Measurements from ENCODE around the gene SUGCT.

The SUGCT gene

GRCh38 chr7:40888499-40888898 lies 753.7 kb downstream of the SUGCT start:
- H3K4me3 ChIP-seq (ENCODE audit: low read depth, low read length): no peak overlapping the region
- H3K9me3 ChIP-seq (ENCODE audit: control insufficient read depth, insufficient read depth, low read length): peaks cover 2% of the 10 kb centered on the region; the same call in 1 of the 2 replicates
- H3K27ac ChIP-seq (ENCODE audit: low read depth, low read length): no peak overlapping the region
- H3K27me3 ChIP-seq (ENCODE audit: control insufficient read depth, insufficient read depth, low read length): no peaks in the 10 kb centered on the region
- no peaks in the 10 kb centered on the region for H3K4me1 ChIP-seq (ENCODE audit: control insufficient read depth, insufficient read depth, low read length)
- no peak overlapping the region for H3K9ac ChIP-seq (ENCODE audit: low read depth, low read length)
- H3K36me3 ChIP-seq (ENCODE audit: control insufficient read depth, insufficient read depth, low read length): no peaks in the 10 kb centered on the region

- H3K27me3 ChIP-seq (ENCODE audit: control insufficient read depth, insufficient read depth, low read length): no peaks in the 10 kb centered on the region
- no peak overlapping the region for H3K4me3 ChIP-seq (ENCODE audit: low read depth, low read length)
- H3K4me1 ChIP-seq (ENCODE audit: control insufficient read depth, insufficient read depth, low read length): no peaks in the 10 kb centered on the region
- H3K36me3 ChIP-seq (ENCODE audit: control insufficient read depth, insufficient read depth, low read length): no peaks in the 10 kb centered on the region
- peaks cover 2% of the 10 kb centered on the region; the same call in 1 of the 2 replicates for H3K9me3 ChIP-seq (ENCODE audit: control insufficient read depth, insufficient read depth, low read length)
- H3K27ac ChIP-seq (ENCODE audit: low read depth, low read length): no peak overlapping the region
- H3K9ac ChIP-seq (ENCODE audit: low read depth, low read length): no peak overlapping the region
These were observed 754.3 kb downstream of the SUGCT start for GRCh38 chr7:40889099-40889498.

- Histone ChIP-seq H3K4me1 (ENCODE audit: control insufficient read depth, insufficient read depth, low read length) (no peaks in the 10 kb centered on the region), H3K9me3 (ENCODE audit: control insufficient read depth, insufficient read depth, low read length) (peaks cover 2% of the 10 kb centered on the region; the same call in 1 of the 2 replicates), H3K36me3 (ENCODE audit: control insufficient read depth, insufficient read depth, low read length) (no peaks in the 10 kb centered on the region), H3K27me3 (ENCODE audit: control insufficient read depth, insufficient read depth, low read length) (no peaks in the 10 kb centered on the region), H3K9ac (ENCODE audit: low read depth, low read length) (no peak overlapping the region), H3K4me3 (ENCODE audit: low read depth, low read length) (no peak overlapping the region), H3K27ac (ENCODE audit: low read depth, low read length) (no peak overlapping the region)
These were observed 754.7 kb downstream of the SUGCT start for GRCh38 chr7:40889539-40889938.

- Histone ChIP-seq H3K36me3 (ENCODE audit: control insufficient read depth, insufficient read depth, low read length) (no peaks in the 10 kb centered on the region), H3K4me3 (ENCODE audit: low read depth, low read length) (no peak overlapping the region), H3K4me1 (ENCODE audit: control insufficient read depth, insufficient read depth, low read length) (no peaks in the 10 kb centered on the region), H3K9me3 (ENCODE audit: control insufficient read depth, insufficient read depth, low read length) (peaks cover 2% of the 10 kb centered on the region; the same call in 1 of the 2 replicates), H3K27me3 (ENCODE audit: control insufficient read depth, insufficient read depth, low read length) (no peaks in the 10 kb centered on the region), H3K27ac (ENCODE audit: low read depth, low read length) (no peak overlapping the region), H3K9ac (ENCODE audit: low read depth, low read length) (no peak overlapping the region)
These were observed 755.4 kb downstream of the SUGCT start for GRCh38 chr7:40890088-40890692.

- Histone ChIP-seq H3K36me3 (ENCODE audit: control insufficient read depth, insufficient read depth, low read length) (no peaks in the 10 kb centered on the region), H3K27ac (ENCODE audit: low read depth, low read length) (no peak overlapping the region), H3K9ac (ENCODE audit: low read depth, low read length) (no peak overlapping the region)
These were observed 756.4 kb downstream of the SUGCT start for GRCh38 chr7:40891232-40891631.

GRCh38 chr7:40899151-40899550 lies 764.3 kb downstream of the SUGCT start:
- H3K9me3 ChIP-seq (ENCODE audit: control insufficient read depth, insufficient read depth, low read length): no peaks in the 10 kb centered on the region
- no peaks in the 10 kb centered on the region for H3K4me1 ChIP-seq (ENCODE audit: control insufficient read depth, insufficient read depth, low read length)
- H3K27me3 ChIP-seq (ENCODE audit: control insufficient read depth, insufficient read depth, low read length): no peaks in the 10 kb centered on the region
- no peak overlapping the region for H3K9ac ChIP-seq (ENCODE audit: low read depth, low read length)
- H3K27ac ChIP-seq (ENCODE audit: low read depth, low read length): no peak overlapping the region
- no peak overlapping the region for H3K4me3 ChIP-seq (ENCODE audit: low read depth, low read length)
- no peaks in the 10 kb centered on the region for H3K36me3 ChIP-seq (ENCODE audit: control insufficient read depth, insufficient read depth, low read length)

More at GRCh38 chr7:40891232-40891631, 756.4 kb downstream of the SUGCT start:
- Histone ChIP-seq H3K9me3 (ENCODE audit: control insufficient read depth, insufficient read depth, low read length) (peaks cover 2% of the 10 kb centered on the region; the same call in 1 of the 2 replicates), H3K27me3 (ENCODE audit: control insufficient read depth, insufficient read depth, low read length) (no peaks in the 10 kb centered on the region), H3K4me1 (ENCODE audit: control insufficient read depth, insufficient read depth, low read length) (no peaks in the 10 kb centered on the region), H3K4me3 (ENCODE audit: low read depth, low read length) (no peak overlapping the region)

GRCh38 chr7:40899636-40900507 lies 765.1 kb downstream of the SUGCT start:
- no peaks in the 10 kb centered on the region for H3K4me1 ChIP-seq (ENCODE audit: control insufficient read depth, insufficient read depth, low read length)
- H3K27me3 ChIP-seq (ENCODE audit: control insufficient read depth, insufficient read depth, low read length): no peaks in the 10 kb centered on the region
- no peaks in the 10 kb centered on the region for H3K36me3 ChIP-seq (ENCODE audit: control insufficient read depth, insufficient read depth, low read length)
- no peaks in the 10 kb centered on the region for H3K9me3 ChIP-seq (ENCODE audit: control insufficient read depth, insufficient read depth, low read length)
- H3K27ac ChIP-seq (ENCODE audit: low read depth, low read length): no peak overlapping the region
- no peak overlapping the region for H3K9ac ChIP-seq (ENCODE audit: low read depth, low read length)
- no peak overlapping the region for H3K4me3 ChIP-seq (ENCODE audit: low read depth, low read length)

- Histone ChIP-seq H3K27ac (ENCODE audit: low read depth, low read length) (no peak overlapping the region), H3K36me3 (ENCODE audit: control insufficient read depth, insufficient read depth, low read length) (no peaks in the 10 kb centered on the region), H3K27me3 (ENCODE audit: control insufficient read depth, insufficient read depth, low read length) (no peaks in the 10 kb centered on the region), H3K4me3 (ENCODE audit: low read depth, low read length) (no peak overlapping the region), H3K4me1 (ENCODE audit: control insufficient read depth, insufficient read depth, low read length) (no peaks in the 10 kb centered on the region), H3K9me3 (ENCODE audit: control insufficient read depth, insufficient read depth, low read length) (no peaks in the 10 kb centered on the region), H3K9ac (ENCODE audit: low read depth, low read length) (no peak overlapping the region)
These were observed 769.1 kb downstream of the SUGCT start for GRCh38 chr7:40903872-40904271.

GRCh38 chr7:40907286-40907685 lies 772.5 kb downstream of the SUGCT start:
- H3K27ac ChIP-seq (ENCODE audit: low read depth, low read length): no peak overlapping the region
- H3K4me3 ChIP-seq (ENCODE audit: low read depth, low read length): no peak overlapping the region
- no peaks in the 10 kb centered on the region for H3K9me3 ChIP-seq (ENCODE audit: control insufficient read depth, insufficient read depth, low read length)
- H3K36me3 ChIP-seq (ENCODE audit: control insufficient read depth, insufficient read depth, low read length): no peaks in the 10 kb centered on the region
- H3K4me1 ChIP-seq (ENCODE audit: control insufficient read depth, insufficient read depth, low read length): no peaks in the 10 kb centered on the region
- no peak overlapping the region for H3K9ac ChIP-seq (ENCODE audit: low read depth, low read length)
- H3K27me3 ChIP-seq (ENCODE audit: control insufficient read depth, insufficient read depth, low read length): no peaks in the 10 kb centered on the region

- H3K27ac ChIP-seq (ENCODE audit: low read depth, low read length): no peak overlapping the region
- H3K4me1 ChIP-seq (ENCODE audit: control insufficient read depth, insufficient read depth, low read length): no peaks in the 10 kb centered on the region
- H3K4me3 ChIP-seq (ENCODE audit: low read depth, low read length): no peak overlapping the region
- H3K36me3 ChIP-seq (ENCODE audit: control insufficient read depth, insufficient read depth, low read length): no peaks in the 10 kb centered on the region
- no peaks in the 10 kb centered on the region for H3K9me3 ChIP-seq (ENCODE audit: control insufficient read depth, insufficient read depth, low read length)
- H3K9ac ChIP-seq (ENCODE audit: low read depth, low read length): no peak overlapping the region
- H3K27me3 ChIP-seq (ENCODE audit: control insufficient read depth, insufficient read depth, low read length): no peaks in the 10 kb centered on the region
These were observed 774.7 kb downstream of the SUGCT start for GRCh38 chr7:40909346-40909980.
